GM10266 (cell line): Measurements from ENCODE around the gene AKAP6.

Experiments
- DNase-seq: peaks from one replicate; pipeline ENCODE4 v3.0.0; 2012; ENCODE audit errors: extremely low spot score
- TF ChIP-seq, protein P1 (sequence below): IDR thresholded peaks from 2 replicates; pipeline ENCODE4 v1.5.1; 2012; ENCODE audit warnings: mild to moderate bottlenecking, low read depth; ENCODE audit not compliant: control insufficient read depth, insufficient read depth; ENCODE audit errors: missing control alignments

Gene AKAP6

DNA sequence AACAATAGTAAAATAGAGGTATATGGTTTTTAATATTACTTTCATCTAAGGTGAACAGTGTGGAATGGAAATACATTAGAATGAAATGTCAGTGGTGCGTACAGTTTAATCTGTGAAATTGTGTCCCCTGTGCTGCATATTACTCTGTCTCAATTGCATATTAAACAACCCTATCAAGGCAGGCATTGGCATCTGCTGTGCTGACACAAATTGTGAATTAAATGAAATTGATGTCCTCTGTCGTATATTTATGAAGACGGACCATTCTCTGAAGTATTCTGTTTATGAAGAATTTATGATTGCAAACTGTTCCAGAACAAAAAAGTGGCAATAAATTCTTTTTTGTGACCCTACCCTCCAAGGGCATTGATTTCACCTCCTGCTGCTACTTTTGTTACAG is 405.2 kb downstream of the AKAP6 start:
- TF ChIP-seq, protein P1, sequence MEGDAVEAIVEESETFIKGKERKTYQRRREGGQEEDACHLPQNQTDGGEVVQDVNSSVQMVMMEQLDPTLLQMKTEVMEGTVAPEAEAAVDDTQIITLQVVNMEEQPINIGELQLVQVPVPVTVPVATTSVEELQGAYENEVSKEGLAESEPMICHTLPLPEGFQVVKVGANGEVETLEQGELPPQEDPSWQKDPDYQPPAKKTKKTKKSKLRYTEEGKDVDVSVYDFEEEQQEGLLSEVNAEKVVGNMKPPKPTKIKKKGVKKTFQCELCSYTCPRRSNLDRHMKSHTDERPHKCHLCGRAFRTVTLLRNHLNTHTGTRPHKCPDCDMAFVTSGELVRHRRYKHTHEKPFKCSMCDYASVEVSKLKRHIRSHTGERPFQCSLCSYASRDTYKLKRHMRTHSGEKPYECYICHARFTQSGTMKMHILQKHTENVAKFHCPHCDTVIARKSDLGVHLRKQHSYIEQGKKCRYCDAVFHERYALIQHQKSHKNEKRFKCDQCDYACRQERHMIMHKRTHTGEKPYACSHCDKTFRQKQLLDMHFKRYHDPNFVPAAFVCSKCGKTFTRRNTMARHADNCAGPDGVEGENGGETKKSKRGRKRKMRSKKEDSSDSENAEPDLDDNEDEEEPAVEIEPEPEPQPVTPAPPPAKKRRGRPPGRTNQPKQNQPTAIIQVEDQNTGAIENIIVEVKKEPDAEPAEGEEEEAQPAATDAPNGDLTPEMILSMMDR: no peak
- no peak for DNase-seq

DNA sequence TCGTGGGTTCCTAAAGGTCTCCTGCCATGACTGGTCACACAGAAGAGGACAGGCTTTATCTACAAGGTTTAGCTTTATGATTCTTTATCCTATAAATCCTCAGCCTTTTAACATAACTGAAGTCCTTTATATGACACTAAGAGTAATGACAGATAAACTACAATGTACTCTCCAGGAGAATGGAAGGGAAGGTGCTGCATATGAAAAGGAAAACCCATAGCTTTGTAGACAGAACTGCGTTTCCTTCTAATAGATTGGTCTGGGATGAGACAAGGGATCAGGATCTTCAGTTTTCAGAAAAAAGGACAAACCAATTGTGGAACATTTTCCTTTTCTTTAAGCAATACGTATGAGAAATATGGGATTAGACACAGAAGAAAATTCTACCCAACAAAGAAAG is 408.5 kb downstream of the AKAP6 start:
- TF ChIP-seq, protein P1: no peak
- DNase-seq: no peak

DNA sequence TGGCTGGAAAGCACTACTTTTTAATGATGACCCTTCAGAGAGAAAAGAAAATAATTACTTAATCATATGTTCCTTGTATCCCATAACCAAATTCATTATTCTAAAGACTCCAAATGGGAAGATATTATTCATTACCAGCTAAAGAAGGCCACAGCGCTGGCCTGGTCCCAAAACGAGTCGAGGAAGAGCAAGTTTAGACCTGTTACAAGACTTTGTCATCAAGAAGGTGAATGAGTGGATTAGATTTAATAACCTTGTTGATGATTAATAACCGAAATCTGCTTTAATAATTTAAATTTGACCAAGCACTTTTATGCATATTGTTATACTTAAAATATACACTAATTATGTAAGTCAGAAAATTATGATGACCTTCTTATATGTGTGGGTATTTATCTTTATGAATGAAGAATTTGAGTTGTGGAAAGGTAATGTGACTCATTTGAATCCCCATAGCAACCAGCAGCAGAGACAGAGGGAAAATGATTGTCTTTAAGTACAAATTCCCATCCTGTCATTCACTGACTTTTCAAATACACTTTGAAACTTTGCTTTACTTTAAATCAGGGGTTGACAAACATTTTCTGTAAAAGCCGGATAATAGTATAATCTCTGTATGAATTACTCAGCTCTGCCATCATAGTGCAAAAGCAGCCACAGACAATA is 409.2 kb downstream of the AKAP6 start:
- DNase-seq: no peak
- TF ChIP-seq, protein P1: no peak

DNA sequence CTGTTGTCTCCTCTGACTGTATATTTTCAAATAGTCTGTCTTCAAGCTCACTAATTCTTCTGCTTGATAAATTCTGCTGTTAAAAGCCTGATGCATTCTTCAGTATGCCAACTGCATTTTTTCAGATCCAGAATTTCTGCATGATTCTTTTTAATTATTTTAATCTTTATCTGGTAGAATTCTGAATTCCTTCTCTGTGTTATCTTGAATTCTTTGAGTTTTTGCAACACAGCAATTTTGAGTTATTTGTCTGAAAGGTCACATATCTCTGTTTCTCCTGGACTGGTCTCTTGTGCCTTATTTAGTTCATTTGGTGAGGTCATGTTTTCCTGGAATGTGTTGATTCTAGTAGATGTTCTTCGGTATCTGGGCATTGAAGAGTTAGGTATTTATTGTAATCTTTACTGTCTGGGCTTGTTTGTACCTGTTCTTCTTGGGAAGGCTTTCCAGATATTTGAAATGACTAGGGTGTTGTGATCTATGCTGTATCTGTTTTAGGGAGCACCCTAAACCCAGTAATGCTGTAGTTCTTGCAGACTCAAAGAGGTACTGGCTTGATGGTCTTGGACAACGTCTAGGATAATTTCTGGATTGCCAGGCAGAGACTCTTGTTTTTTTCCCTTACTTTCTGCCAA is 415.8 kb downstream of the AKAP6 start:
- DNase-seq: no peak
- TF ChIP-seq, protein P1: no peak

DNA sequence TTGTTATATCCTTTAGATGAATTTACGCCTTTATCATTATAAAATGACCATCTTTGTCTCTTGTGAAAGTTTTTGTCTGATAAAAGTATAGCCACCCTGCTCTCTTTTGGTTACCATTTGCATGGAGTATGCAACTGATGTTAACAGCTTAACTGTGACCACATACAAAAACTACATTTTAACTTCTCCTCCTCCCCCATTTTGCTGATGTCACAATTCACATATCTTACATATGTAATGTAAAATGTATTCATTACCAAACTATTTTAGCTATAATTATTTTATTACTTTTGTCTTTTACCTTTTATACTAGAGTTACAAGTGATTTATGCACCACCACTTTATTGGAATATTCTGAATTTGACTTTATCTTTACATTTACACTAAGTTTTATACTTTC is 425.1 kb downstream of the AKAP6 start:
- no peak for DNase-seq
- TF ChIP-seq, protein P1: no peak

DNA sequence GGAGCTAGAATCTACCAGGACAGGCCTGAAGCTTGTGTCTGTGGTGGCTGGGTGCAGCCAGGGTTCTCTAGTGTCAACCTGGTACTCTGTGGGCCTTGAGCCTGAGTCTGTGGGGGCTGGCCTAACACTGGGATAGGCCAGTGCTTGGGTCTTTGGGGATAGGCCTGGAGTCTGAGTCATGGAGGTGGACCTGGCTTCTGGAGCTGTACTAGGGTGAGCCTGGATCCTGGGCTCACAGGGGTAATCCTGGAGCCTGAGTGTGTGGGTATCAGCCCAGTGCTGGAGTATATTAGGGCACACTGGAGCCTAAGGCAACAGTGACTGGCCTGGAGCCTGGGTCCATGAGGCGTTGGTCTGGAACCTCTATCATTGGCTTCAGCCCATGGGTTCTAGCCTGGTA is 427.1 kb downstream of the AKAP6 start:
- TF ChIP-seq, protein P1: no peak
- DNase-seq: no peak

DNA sequence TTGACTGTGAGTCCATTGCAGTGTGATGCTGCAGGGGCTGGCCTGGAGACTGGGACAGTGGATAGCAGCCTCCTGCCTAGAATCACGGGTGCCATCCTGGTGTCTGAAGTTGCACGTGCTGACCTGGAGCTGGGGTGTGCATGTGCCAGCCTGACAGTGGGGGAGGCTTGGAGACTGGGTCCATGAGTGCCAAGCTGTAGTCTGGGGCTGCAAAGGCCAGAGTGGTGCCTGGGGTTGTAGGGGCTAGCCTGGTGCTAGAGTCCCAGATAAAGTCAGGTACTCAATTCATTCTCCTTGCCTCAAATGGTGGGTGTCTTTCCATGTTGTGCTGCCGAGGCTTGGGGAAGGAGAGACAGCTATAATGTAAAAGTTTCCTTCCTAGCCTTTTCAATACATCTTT is 427.7 kb downstream of the AKAP6 start:
- DNase-seq: no peak
- TF ChIP-seq, protein P1: no peak
